Loucy (cell line): ENCODE results near the gene RRP8.

Source experiments
- H2AFZ ChIP-seq: fragments of 200-600 bp; sonication (generic); 2 replicates; pipeline ENCODE4 v1.6.0; 2016; ENCODE audit warnings: antibody characterized with exemption, mild to moderate bottlenecking, low read length, moderate library complexity
- H3F3A ChIP-seq: fragments of 200-600 bp; 2 replicates; pipeline ENCODE4 v1.6.0; 2016; ENCODE audit warnings: antibody characterized with exemption, low read depth, mild to moderate bottlenecking
- H3K27me3 ChIP-seq: fragments of 200-600 bp; sonication (generic); 2 replicates; pipeline ENCODE4 v1.6.1; 2014; ENCODE audit warnings: low read length, mild to moderate bottlenecking; ENCODE audit not compliant: insufficient read depth, poor library complexity, severe bottlenecking
- H3K36me3 ChIP-seq: fragments of 200-600 bp; sonication (generic); 2 replicates; pipeline ENCODE4 v1.6.1; 2016; ENCODE audit warnings: low read length; ENCODE audit not compliant: insufficient read depth
- H3K4me1 ChIP-seq: fragments of 200-600 bp; sonication (generic); 2 replicates; pipeline ENCODE4 v1.5.1; 2014; ENCODE audit warnings: low read length, mild to moderate bottlenecking; ENCODE audit not compliant: insufficient read depth, poor library complexity, severe bottlenecking
- H3K4me2 ChIP-seq: fragments of 200-600 bp; sonication (generic); 2 replicates; pipeline ENCODE4 v1.6.0; 2014; ENCODE audit warnings: antibody characterized with exemption, low read length, low read depth, mild to moderate bottlenecking; ENCODE audit not compliant: poor library complexity, severe bottlenecking
- H3K4me3 ChIP-seq: fragments of 200-600 bp; sonication (generic); 2 replicates; pipeline ENCODE4 v1.5.1; 2014; ENCODE audit warnings: low read length, mild to moderate bottlenecking, mixed read lengths; ENCODE audit not compliant: poor library complexity, severe bottlenecking
- H3K79me2 ChIP-seq: fragments of 200-600 bp; sonication (generic); 2 replicates; pipeline ENCODE4 v1.6.1; 2014; ENCODE audit warnings: low read length; ENCODE audit not compliant: insufficient read depth
- H3K9ac ChIP-seq: fragments of 200-600 bp; sonication (generic); 2 replicates; pipeline ENCODE4 v1.6.0; 2014; ENCODE audit warnings: mild to moderate bottlenecking, low read depth, low read length, moderate library complexity; ENCODE audit not compliant: poor library complexity, severe bottlenecking
- H3K9me2 ChIP-seq: fragments of 200-600 bp; sonication (generic); replicated peaks from 2 replicates; pipeline ENCODE4 v1.6.1; 2016; ENCODE audit warnings: low read depth, low read length, mixed read lengths
- H3K9me3 ChIP-seq: fragments of 200-600 bp; sonication (generic); 2 replicates; pipeline ENCODE4 v1.6.1; 2014; ENCODE audit warnings: mild to moderate bottlenecking, antibody characterized with exemption, low read length, low read depth; ENCODE audit not compliant: insufficient read depth
- H4K20me1 ChIP-seq: fragments of 200-600 bp; sonication (generic); 2 replicates; pipeline ENCODE4 v1.6.0; 2014; ENCODE audit warnings: antibody characterized with exemption, low read length, mild to moderate bottlenecking; ENCODE audit not compliant: insufficient read depth, poor library complexity, severe bottlenecking
- CTCF ChIP-seq: fragments of 200-600 bp; sonication (generic); conservative IDR thresholded peaks from 2 replicates; pipeline ENCODE4 v1.5.1; 2014; ENCODE audit warnings: mild to moderate bottlenecking, antibody characterized with exemption, low read length
- EZH2phosphoT487 ChIP-seq: fragments of 200-600 bp; IDR thresholded peaks from 2 replicates; pipeline ENCODE4 v1.6.1; 2018; ENCODE audit warnings: antibody characterized with exemption, mild to moderate bottlenecking, moderate library complexity, borderline replicate concordance

Gene RRP8

GRCh38 chr11:6601041-6601461 lies 2.4 kb downstream of the RRP8 start:
- peak overlapping the region; percentile 97 for H3K4me2 ChIP-seq
- H3K36me3 ChIP-seq: peaks cover 26% of the 10 kb centered on the region; the same call in 1 of the 2 replicates
- H3K4me1 ChIP-seq: peaks cover 58% of the 10 kb centered on the region
- TF ChIP-seq EZH2phosphoT487 (no peak), CTCF (no peak)
- H2AFZ ChIP-seq: no peak overlapping the region
- no peaks in the 10 kb centered on the region for H3K9me3 ChIP-seq
- H3K27me3 ChIP-seq: no peaks in the 10 kb centered on the region
- peaks cover 90% of the 10 kb centered on the region for H3K79me2 ChIP-seq
- peak overlapping the region; percentile 99 for H3K4me3 ChIP-seq
- H3F3A ChIP-seq: 0 out of 2 replicates have a peak, but pooled peaks cover 3% of the 10 kb centered on the region
- H3K9me2 ChIP-seq: no peaks in the 10 kb centered on the region
- H3K9ac ChIP-seq: peak overlapping the region; percentile 97
- H4K20me1 ChIP-seq: peaks cover 47% of the 10 kb centered on the region

GRCh38 chr11:6599881-6600390 lies 3.5 kb downstream of the RRP8 start:
- peaks cover 57% of the 10 kb centered on the region for H3K4me1 ChIP-seq
- H3K36me3 ChIP-seq: peaks cover 26% of the 10 kb centered on the region; the same call in 1 of the 2 replicates

DNA sequence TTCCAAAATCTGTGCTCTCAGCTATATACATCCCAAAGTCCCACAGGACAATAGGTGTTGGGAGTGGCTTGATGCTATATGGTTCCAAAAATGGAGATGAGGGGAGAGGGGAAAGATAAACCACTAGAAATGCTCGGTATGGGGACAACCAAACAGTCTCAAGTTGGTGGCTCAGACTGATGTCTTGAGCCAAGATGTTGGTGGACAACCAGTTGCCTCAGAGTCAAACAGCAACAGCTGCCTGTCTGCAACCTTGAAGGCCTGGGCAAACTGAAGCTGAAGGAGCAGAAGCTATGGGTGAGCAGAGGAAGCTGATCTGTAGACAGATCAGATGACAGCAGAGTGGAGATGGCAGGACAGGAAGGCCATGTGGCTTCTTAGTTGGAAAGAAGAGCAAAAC lies 4.0 kb downstream of the RRP8 start:
- no peaks in the 10 kb centered on the region for H3K9me3 ChIP-seq
- H3K4me1 ChIP-seq: peaks cover 57% of the 10 kb centered on the region
- TF ChIP-seq CTCF: no peak
- no peak for TF ChIP-seq EZH2phosphoT487
- no peak overlapping the region for H2AFZ ChIP-seq
- peak overlapping the region; percentile 97 for H3K9ac ChIP-seq
- peaks cover 74% of the 10 kb centered on the region for H3K79me2 ChIP-seq
- peak overlapping the region; percentile 17 for H3K4me3 ChIP-seq
- no peaks in the 10 kb centered on the region for H3K27me3 ChIP-seq
- H3K4me2 ChIP-seq: peak overlapping the region; percentile 97
- peaks cover 26% of the 10 kb centered on the region; the same call in 1 of the 2 replicates for H3K36me3 ChIP-seq
- H3K9me2 ChIP-seq: no peaks in the 10 kb centered on the region
- 0 out of 2 replicates have a peak, but pooled peaks cover 3% of the 10 kb centered on the region for H3F3A ChIP-seq
- peaks cover 39% of the 10 kb centered on the region for H4K20me1 ChIP-seq

More at GRCh38 chr11:6599881-6600390, 3.5 kb downstream of the RRP8 start:
- H2AFZ ChIP-seq: no peak overlapping the region
- peak overlapping the region; percentile 97 for H3K4me2 ChIP-seq
- peak overlapping the region; percentile 17 for H3K4me3 ChIP-seq
- H3K9me2 ChIP-seq: no peaks in the 10 kb centered on the region
- H3K9ac ChIP-seq: peak overlapping the region; percentile 97
- H4K20me1 ChIP-seq: peaks cover 43% of the 10 kb centered on the region
- H3F3A ChIP-seq: 0 out of 2 replicates have a peak, but pooled peaks cover 3% of the 10 kb centered on the region
- H3K27me3 ChIP-seq: no peaks in the 10 kb centered on the region
- TF ChIP-seq CTCF (no peak), EZH2phosphoT487 (no peak)
- H3K9me3 ChIP-seq: no peaks in the 10 kb centered on the region
- H3K79me2 ChIP-seq: peaks cover 79% of the 10 kb centered on the region
